GM18511 (cell line): Measurements from ENCODE around the gene GSTO2.
"Not testable (repeated sequence)": the region's sequence is repeated elsewhere in the genome, so short reads cannot be mapped to it uniquely, and the experiment has no call there.

Experiments used
- ATAC-seq: cut with Tn5 transposase; IDR thresholded peaks from one replicate; pipeline ENCODE4 v1.9.1; 2021; ENCODE audit warnings: mild to moderate bottlenecking, moderate library complexity; ENCODE audit not compliant: unreplicated experiment

The GSTO2 gene

GRCh38 chr10:104268713-104269645 is at the start of gene GSTO2:
Gene GSTO2 (plus strand): TSS chr10:104269184. CDS start chr10:104274916, 5,732 bp downstream.
- peak; percentile 99 for ATAC-seq

GRCh38 chr10:104220522-104220921 is 48.5 kb upstream of the GSTO2 start:
- no peak for ATAC-seq

- no peak for ATAC-seq
Measured at GRCh38 chr10:104223304-104223703, 45.7 kb upstream of the GSTO2 start.

GRCh38 chr10:104230490-104230889 is 38.5 kb upstream of the GSTO2 start:
- ATAC-seq, result no peak

GRCh38 chr10:104231784-104232612 is 37.0 kb upstream of the GSTO2 start, which contains the start of gene CFAP43:
Gene CFAP43 (minus strand): TSS chr10:104232364. CDS start chr10:104232246, 118 bp downstream.
- ATAC-seq, result peak; percentile 100

GRCh38 chr10:104232613-104233102 is 36.3 kb upstream of the GSTO2 start:
- ATAC-seq, result no peak

- ATAC-seq, result no peak
Measured at GRCh38 chr10:104233817-104234216, 35.2 kb upstream of the GSTO2 start.

- no peak for ATAC-seq
Measured at GRCh38 chr10:104234934-104235333, 34.0 kb upstream of the GSTO2 start.

GRCh38 chr10:104235801-104236200 is 33.2 kb upstream of the GSTO2 start:
- ATAC-seq, result no peak

- ATAC-seq, result no peak
Measured at GRCh38 chr10:104240078-104240477, 28.9 kb upstream of the GSTO2 start.

GRCh38 chr10:104242545-104242944 is 26.4 kb upstream of the GSTO2 start:
- no peak for ATAC-seq

GRCh38 chr10:104243009-104243408 is 26.0 kb upstream of the GSTO2 start:
- not testable (repeated sequence) for ATAC-seq

GRCh38 chr10:104243512-104243911 is 25.5 kb upstream of the GSTO2 start:
- ATAC-seq, result no peak

- ATAC-seq, result no peak
Measured at GRCh38 chr10:104245066-104245632, 23.8 kb upstream of the GSTO2 start.

GRCh38 chr10:104246976-104247375 is 22.0 kb upstream of the GSTO2 start:
- no peak for ATAC-seq

- no peak for ATAC-seq
Measured at GRCh38 chr10:104247513-104248146, 21.4 kb upstream of the GSTO2 start.

- not testable (repeated sequence) for ATAC-seq
Measured at GRCh38 chr10:104248931-104249330, 20.1 kb upstream of the GSTO2 start.

- no peak for ATAC-seq
Measured at GRCh38 chr10:104250371-104250770, 18.6 kb upstream of the GSTO2 start.

- no peak for ATAC-seq
Measured at GRCh38 chr10:104251443-104251842, 17.5 kb upstream of the GSTO2 start.

- no peak for ATAC-seq
Measured at GRCh38 chr10:104252368-104252767, 16.6 kb upstream of the GSTO2 start.

- no peak for ATAC-seq
Measured at GRCh38 chr10:104253106-104253505, 15.9 kb upstream of the GSTO2 start.
